Adipocyte (in vitro differentiated cells): ENCODE measurements around the gene YES1.
A peak's percentile ranks its signal among the peaks of the same experiment; 100 is the strongest.
"Not testable (repeated sequence)": the region's sequence is repeated elsewhere in the genome, so short reads cannot be mapped to it uniquely, and the experiment has no call there.

Experiments used
- DNase-seq: peaks from one replicate; pipeline ENCODE4 v3.0.0-alpha.2; 2015; ENCODE audit warnings: low read depth
- H3K27me3 ChIP-seq: replicated peaks from 2 replicates; pipeline ENCODE4 v1.7.0; 2013; ENCODE audit warnings: mild to moderate bottlenecking, low read length, moderate library complexity; ENCODE audit not compliant: control insufficient read depth, insufficient read depth
- H3K36me3 ChIP-seq: 2 replicates; pipeline ENCODE4 v1.7.0; 2013; ENCODE audit warnings: low read length, mild to moderate bottlenecking, moderate library complexity; ENCODE audit not compliant: control insufficient read depth, insufficient read depth, severe bottlenecking
- H3K4me1 ChIP-seq: 2 replicates; pipeline ENCODE4 v1.7.0; 2013; ENCODE audit warnings: mild to moderate bottlenecking, low read length, moderate library complexity; ENCODE audit not compliant: control insufficient read depth, insufficient read depth
- H3K4me3 ChIP-seq: 2 replicates; pipeline ENCODE4 v1.7.0; 2013; ENCODE audit warnings: mild to moderate bottlenecking, low read length, moderate library complexity
- H3K9ac ChIP-seq: 2 replicates; pipeline ENCODE4 v1.7.0; 2013; ENCODE audit warnings: mild to moderate bottlenecking, low read length, moderate library complexity
- H3K9me3 ChIP-seq: 2 replicates; pipeline ENCODE4 v1.7.0; 2013; ENCODE audit warnings: mild to moderate bottlenecking, low read length, moderate library complexity; ENCODE audit not compliant: control insufficient read depth

YES1 gene

GRCh38 chr18:754656-755055, 57.4 kb downstream of the YES1 start:
- H3K9me3 ChIP-seq: no peaks in the 10 kb centered on the region
- no peak for DNase-seq
- H3K9ac ChIP-seq: no peak overlapping the region
- H3K27me3 ChIP-seq: no peaks in the 10 kb centered on the region
- H3K4me1 ChIP-seq: no peaks in the 10 kb centered on the region
- H3K4me3 ChIP-seq: no peak overlapping the region
- peaks cover 16% of the 10 kb centered on the region for H3K36me3 ChIP-seq

- peaks cover 23% of the 10 kb centered on the region for H3K36me3 ChIP-seq
- H3K9me3 ChIP-seq: no peaks in the 10 kb centered on the region
- no peaks in the 10 kb centered on the region for H3K4me1 ChIP-seq
Measured at GRCh38 chr18:750456-750855, 61.6 kb downstream of the YES1 start.

DNA sequence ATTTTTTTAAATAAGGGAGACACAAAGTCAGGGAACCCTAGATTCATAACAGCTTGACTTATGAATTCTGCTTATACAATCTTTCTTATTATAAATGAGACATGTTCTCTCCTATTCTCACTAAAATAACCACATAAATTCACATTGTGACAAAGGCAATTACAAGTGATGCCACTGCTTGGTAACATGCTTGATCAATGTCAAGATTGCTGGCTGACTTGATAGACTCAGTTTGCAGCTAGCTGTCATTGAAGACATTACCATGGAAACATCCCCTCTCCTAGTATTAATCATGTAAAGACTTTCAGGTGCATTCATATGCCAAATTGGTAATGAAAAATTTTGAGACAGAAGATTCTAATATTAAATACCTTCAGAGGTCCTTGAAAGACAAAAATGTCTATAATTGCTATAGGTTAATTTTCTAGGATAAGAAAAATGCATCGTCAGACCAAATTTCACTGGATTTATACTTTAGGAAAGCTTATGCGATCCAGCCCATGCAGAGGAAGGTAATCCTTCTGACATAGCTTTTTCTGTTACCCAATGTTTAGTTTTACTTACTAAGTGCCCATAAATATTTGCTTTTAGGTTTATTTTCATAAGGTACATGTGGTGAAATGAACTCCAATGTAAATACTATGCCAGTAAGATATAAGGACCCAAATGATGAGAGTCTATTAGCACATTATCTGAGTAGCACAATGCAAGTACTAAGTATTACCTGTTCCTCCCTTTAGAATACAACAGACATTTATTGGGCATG, 67.0 kb downstream of the YES1 start:
- Histone ChIP-seq H3K9ac (no peak overlapping the region), H3K36me3 (peaks cover 24% of the 10 kb centered on the region), H3K27me3 (no peaks in the 10 kb centered on the region), H3K4me1 (no peaks in the 10 kb centered on the region), H3K9me3 (no peaks in the 10 kb centered on the region), H3K4me3 (no peak overlapping the region)
- DNase-seq: no peak

More at GRCh38 chr18:750456-750855, 61.6 kb downstream of the YES1 start:
- no peak overlapping the region for H3K9ac ChIP-seq
- no peak for DNase-seq
- no peak overlapping the region for H3K4me3 ChIP-seq
- H3K27me3 ChIP-seq: no peaks in the 10 kb centered on the region

DNA sequence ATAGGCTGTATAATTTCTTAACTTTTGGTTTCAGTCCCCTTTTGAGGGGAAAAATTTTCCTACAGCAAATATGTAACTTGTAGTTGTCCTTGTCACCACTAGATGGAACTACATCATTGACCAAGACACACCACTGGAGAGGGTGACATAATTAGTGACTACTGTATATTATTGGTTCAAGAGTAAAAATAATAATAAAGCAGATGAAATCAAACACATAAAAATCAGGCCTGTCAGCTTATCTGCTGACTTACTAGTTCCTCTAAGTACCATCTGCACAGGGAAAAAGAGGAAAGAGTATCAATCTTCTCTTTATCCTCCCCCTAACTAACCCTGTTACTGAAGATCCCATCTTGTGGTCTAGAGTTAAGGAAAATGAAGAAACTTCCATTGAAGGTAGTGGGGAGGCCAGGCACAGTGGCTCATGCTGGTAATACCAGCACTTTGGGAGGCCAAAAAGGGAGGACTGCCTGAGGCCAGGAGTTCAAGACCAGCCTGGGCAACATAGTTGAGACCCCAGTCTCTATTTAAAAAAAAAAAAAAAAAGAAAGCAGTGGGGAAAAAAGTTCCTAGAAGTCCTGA, 70.0 kb downstream of the YES1 start:
- Histone ChIP-seq H3K9ac (no peak overlapping the region), H3K27me3 (no peaks in the 10 kb centered on the region), H3K4me1 (no peaks in the 10 kb centered on the region), H3K4me3 (no peak overlapping the region), H3K9me3 (no peaks in the 10 kb centered on the region), H3K36me3 (peaks cover 32% of the 10 kb centered on the region)
- peak; percentile 76 for DNase-seq

DNA sequence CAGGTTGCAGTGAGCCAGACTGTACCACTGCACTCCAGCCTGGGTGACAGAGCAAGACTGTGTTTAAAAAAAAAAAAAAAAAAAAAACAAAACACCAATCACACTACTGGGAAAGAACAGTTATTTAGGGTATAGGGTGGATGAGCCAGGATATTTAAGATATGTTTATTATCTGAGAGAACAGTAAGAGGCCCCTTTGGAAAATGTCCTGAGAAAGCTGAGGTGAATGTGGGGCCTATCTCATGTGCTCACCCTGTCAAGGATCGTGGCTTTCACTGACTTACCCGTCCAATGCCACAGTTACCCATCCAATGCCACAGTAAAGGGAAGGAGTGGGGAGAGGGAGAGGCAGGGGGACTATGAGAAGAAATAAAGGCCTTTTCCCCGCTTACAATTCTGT, 79.7 kb downstream of the YES1 start:
- H3K27me3 ChIP-seq: no peaks in the 10 kb centered on the region
- H3K36me3 ChIP-seq: peaks cover 32% of the 10 kb centered on the region
- H3K9ac ChIP-seq: no peak overlapping the region
- H3K4me1 ChIP-seq: peaks cover 7% of the 10 kb centered on the region
- no peak overlapping the region for H3K4me3 ChIP-seq
- no peak for DNase-seq
- H3K9me3 ChIP-seq: no peaks in the 10 kb centered on the region

- H3K4me1 ChIP-seq: peaks cover 7% of the 10 kb centered on the region
- no peak for DNase-seq
- no peaks in the 10 kb centered on the region for H3K27me3 ChIP-seq
- no peak overlapping the region for H3K9ac ChIP-seq
- peaks cover 20% of the 10 kb centered on the region for H3K36me3 ChIP-seq
- H3K9me3 ChIP-seq: no peaks in the 10 kb centered on the region
- no peak overlapping the region for H3K4me3 ChIP-seq
Measured at GRCh38 chr18:731185-731584, 80.9 kb downstream of the YES1 start.

GRCh38 chr18:730692-731091, 81.3 kb downstream of the YES1 start:
- DNase-seq: peak; percentile 33
- Histone ChIP-seq H3K9me3 (no peaks in the 10 kb centered on the region), H3K4me1 (peaks cover 7% of the 10 kb centered on the region), H3K4me3 (no peak overlapping the region), H3K27me3 (no peaks in the 10 kb centered on the region), H3K36me3 (peaks cover 15% of the 10 kb centered on the region), H3K9ac (no peak overlapping the region)

- not testable (repeated sequence) for H3K4me3 ChIP-seq, H3K4me1 ChIP-seq, H3K27me3 ChIP-seq, H3K9ac ChIP-seq, DNase-seq, H3K9me3 ChIP-seq, H3K36me3 ChIP-seq
Measured at GRCh38 chr18:730120-730519, 81.9 kb downstream of the YES1 start.

GRCh38 chr18:725646-726045, 86.4 kb downstream of the YES1 start:
- H3K4me1 ChIP-seq: peaks cover 3% of the 10 kb centered on the region
- H3K27me3 ChIP-seq: no peaks in the 10 kb centered on the region
- DNase-seq: no peak
- H3K36me3 ChIP-seq: peaks cover 8% of the 10 kb centered on the region
- H3K4me3 ChIP-seq: no peak overlapping the region
- no peaks in the 10 kb centered on the region for H3K9me3 ChIP-seq
- H3K9ac ChIP-seq: no peak overlapping the region

DNA sequence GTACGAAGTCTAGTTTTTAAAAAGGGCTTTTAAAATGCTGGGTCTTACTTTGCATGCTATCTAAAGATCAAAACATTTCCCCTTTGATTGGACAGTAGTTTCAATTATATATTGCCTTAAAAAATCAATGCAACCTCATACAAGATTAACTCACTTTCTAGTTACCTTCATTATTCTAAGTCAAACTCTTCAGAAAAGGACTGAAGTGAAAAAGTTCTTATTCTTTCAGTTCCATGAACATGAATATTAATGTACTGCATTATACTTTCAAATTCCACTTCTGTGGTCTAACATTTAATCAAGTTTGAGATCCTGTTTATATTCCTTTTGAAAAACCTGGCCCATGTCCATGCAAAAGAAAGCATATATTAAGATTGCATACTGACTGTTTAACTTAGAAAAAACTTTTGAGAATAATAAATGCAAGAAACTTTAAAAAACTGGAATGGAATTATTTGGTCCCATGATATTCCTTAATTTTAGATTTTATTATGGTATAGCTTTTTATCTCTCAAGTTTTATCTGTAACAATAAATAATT, 88.4 kb downstream of the YES1 start:
- DNase-seq: no peak
- Histone ChIP-seq H3K4me3 (no peak overlapping the region), H3K4me1 (no peaks in the 10 kb centered on the region), H3K36me3 (peaks cover 8% of the 10 kb centered on the region), H3K9me3 (no peaks in the 10 kb centered on the region), H3K9ac (no peak overlapping the region), H3K27me3 (no peaks in the 10 kb centered on the region)

DNA sequence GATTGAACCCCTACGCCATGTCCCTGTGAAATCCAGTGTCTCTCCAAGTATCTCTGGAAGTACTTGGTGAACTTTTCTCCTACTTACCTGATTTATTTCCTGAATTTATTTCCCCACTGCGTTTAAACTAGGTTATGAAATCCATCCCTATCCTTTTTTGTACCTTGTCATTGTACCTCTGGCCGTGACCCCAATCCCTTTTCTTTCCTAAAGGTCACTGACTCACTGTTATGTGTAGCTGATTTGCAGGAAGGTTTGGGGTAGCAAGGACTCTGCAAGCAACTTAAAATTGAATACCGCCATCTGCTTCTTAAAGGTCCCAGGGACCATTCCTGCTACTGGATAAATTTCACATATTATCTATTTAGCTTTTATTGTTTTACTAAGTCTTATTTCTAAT, 95.0 kb downstream of the YES1 start:
- H3K27me3 ChIP-seq: no peaks in the 10 kb centered on the region
- H3K4me1 ChIP-seq: peaks cover 7% of the 10 kb centered on the region
- H3K9me3 ChIP-seq: no peaks in the 10 kb centered on the region
- H3K9ac ChIP-seq: no peak overlapping the region
- no peaks in the 10 kb centered on the region for H3K36me3 ChIP-seq
- H3K4me3 ChIP-seq: no peak overlapping the region
- no peak for DNase-seq
